ENCODE measurements around the gene RNF224.

DNA sequence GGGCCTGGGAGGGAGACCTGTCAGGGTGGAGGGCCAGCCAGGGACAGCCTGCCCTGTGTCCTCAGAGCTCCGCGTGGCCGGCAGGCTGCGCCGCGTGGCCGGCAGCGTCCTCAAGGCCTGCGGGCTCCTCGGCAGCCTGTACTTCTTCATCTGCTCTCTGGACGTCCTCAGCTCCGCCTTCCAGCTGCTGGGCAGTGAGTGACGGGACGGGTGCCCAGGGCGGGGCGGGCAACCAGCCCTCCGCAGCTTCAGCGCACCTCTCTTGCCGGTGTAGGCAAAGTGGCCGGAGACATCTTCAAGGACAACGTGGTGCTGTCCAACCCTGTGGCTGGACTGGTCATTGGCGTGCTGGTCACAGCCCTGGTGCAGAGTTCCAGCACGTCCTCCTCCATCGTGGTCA, 5.2 kb downstream of the RNF224 start:
- TF ChIP-seq, protein P1, sequence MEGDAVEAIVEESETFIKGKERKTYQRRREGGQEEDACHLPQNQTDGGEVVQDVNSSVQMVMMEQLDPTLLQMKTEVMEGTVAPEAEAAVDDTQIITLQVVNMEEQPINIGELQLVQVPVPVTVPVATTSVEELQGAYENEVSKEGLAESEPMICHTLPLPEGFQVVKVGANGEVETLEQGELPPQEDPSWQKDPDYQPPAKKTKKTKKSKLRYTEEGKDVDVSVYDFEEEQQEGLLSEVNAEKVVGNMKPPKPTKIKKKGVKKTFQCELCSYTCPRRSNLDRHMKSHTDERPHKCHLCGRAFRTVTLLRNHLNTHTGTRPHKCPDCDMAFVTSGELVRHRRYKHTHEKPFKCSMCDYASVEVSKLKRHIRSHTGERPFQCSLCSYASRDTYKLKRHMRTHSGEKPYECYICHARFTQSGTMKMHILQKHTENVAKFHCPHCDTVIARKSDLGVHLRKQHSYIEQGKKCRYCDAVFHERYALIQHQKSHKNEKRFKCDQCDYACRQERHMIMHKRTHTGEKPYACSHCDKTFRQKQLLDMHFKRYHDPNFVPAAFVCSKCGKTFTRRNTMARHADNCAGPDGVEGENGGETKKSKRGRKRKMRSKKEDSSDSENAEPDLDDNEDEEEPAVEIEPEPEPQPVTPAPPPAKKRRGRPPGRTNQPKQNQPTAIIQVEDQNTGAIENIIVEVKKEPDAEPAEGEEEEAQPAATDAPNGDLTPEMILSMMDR (IDR thresholded peaks at IDR 0.05), result no peak
- TF ChIP-seq ZFX (IDR thresholded peaks at IDR 0.05; ENCODE audit: borderline replicate concordance), result no peak

Data from 22Rv1 (cell line).